ENCODE data around the gene TRIM10.
"Not testable (repeated sequence)": the region's sequence is repeated elsewhere in the genome, so short reads cannot be mapped to it uniquely, and the experiment has no call there.

Gene TRIM10

DNA sequence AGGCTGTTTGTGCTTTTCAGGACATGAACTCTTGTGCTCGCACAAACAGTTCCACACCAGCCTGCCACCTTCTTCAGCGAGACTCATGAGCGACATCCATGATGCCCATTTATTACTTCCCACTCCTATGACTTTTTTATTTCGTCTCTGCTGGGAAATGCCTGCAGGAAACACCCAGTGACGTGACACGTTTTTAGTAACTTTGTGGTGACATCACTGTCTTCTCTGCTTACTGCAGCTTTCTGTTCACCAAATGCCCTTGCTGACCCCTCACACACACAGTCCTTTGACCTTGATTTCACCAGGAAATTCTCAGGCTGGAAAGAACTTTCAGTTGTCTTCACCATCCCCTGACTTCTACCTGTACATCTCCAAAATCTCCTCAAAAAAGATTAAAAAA is 16.2 kb downstream of the TRIM10 start:
- H3K27me3 ChIP-seq (ENCODE audit: control insufficient read depth in 2 of 2, insufficient read depth in 2 of 2, low read length in 2 of 2): no peaks in the 10 kb centered on the region
- no peak overlapping the region for H3K4me3 ChIP-seq (ENCODE audit: low read length in 2 of 2)
- H3K4me1 ChIP-seq (ENCODE audit: control insufficient read depth in 2 of 2, insufficient read depth in 2 of 2, low read length in 2 of 2): peaks cover 7 to 11% of the 10 kb centered on the region in 2 donors
- no peaks in the 10 kb centered on the region for H3K36me3 ChIP-seq (ENCODE audit: control insufficient read depth in 2 of 2, insufficient read depth in 2 of 2, low read length in 2 of 2)
- H3K9ac ChIP-seq (ENCODE audit: low read depth in 1 of 2, low read length in 2 of 2): no peak overlapping the region
- no peak overlapping the region for H3K27ac ChIP-seq (ENCODE audit: low read depth in 2 of 2, low read length in 2 of 2)
- no peaks in the 10 kb centered on the region for H3K9me3 ChIP-seq (ENCODE audit: control insufficient read depth in 2 of 2, low read length in 2 of 2)

DNA sequence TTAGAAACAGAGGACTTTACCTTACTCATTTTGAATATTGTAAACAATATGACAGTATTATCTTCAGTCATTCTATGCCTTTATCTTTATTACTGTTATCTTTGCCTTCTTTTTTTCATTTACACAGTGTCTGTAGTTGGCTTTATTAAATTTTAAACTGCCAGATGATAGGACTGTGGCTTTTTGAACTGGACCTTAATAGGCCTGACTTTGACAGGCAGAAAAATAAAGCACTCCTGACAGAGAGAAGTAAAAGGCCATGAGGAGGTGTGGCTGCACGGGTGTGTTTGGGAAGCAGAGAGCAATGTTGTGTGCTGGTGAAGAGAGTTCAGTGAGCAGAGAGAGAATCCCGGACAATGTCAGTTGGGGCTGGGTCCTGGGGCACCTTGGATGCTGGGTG is 17.2 kb downstream of the TRIM10 start:
- Histone ChIP-seq H3K4me3 (ENCODE audit: low read length in 2 of 2) (peak overlapping the region in 1 of 2 donors; percentile 34), H3K4me1 (ENCODE audit: control insufficient read depth in 2 of 2, insufficient read depth in 2 of 2, low read length in 2 of 2) (peaks cover 7 to 11% of the 10 kb centered on the region in 2 donors), H3K9me3 (ENCODE audit: control insufficient read depth in 2 of 2, low read length in 2 of 2) (no peaks in the 10 kb centered on the region), H3K9ac (ENCODE audit: low read depth in 1 of 2, low read length in 2 of 2) (no peak overlapping the region), H3K27me3 (ENCODE audit: control insufficient read depth in 2 of 2, insufficient read depth in 2 of 2, low read length in 2 of 2) (no peaks in the 10 kb centered on the region), H3K36me3 (ENCODE audit: control insufficient read depth in 2 of 2, insufficient read depth in 2 of 2, low read length in 2 of 2) (no peaks in the 10 kb centered on the region), H3K27ac (ENCODE audit: low read depth in 2 of 2, low read length in 2 of 2) (peak overlapping the region; percentile 12 to 47)

GRCh38 chr6:30142665-30143064 is 18.3 kb downstream of the TRIM10 start:
- Histone ChIP-seq H3K9ac (ENCODE audit: low read depth in 1 of 2, low read length in 2 of 2) (no peak overlapping the region), H3K4me3 (ENCODE audit: low read length in 2 of 2) (no peak overlapping the region), H3K9me3 (ENCODE audit: control insufficient read depth in 2 of 2, low read length in 2 of 2) (no peaks in the 10 kb centered on the region), H3K27me3 (ENCODE audit: control insufficient read depth in 2 of 2, insufficient read depth in 2 of 2, low read length in 2 of 2) (no peaks in the 10 kb centered on the region), H3K27ac (ENCODE audit: low read depth in 2 of 2, low read length in 2 of 2) (no peak overlapping the region), H3K36me3 (ENCODE audit: control insufficient read depth in 2 of 2, insufficient read depth in 2 of 2, low read length in 2 of 2) (no peaks in the 10 kb centered on the region), H3K4me1 (ENCODE audit: control insufficient read depth in 2 of 2, insufficient read depth in 2 of 2, low read length in 2 of 2) (peaks cover 7 to 11% of the 10 kb centered on the region in 2 donors)

DNA sequence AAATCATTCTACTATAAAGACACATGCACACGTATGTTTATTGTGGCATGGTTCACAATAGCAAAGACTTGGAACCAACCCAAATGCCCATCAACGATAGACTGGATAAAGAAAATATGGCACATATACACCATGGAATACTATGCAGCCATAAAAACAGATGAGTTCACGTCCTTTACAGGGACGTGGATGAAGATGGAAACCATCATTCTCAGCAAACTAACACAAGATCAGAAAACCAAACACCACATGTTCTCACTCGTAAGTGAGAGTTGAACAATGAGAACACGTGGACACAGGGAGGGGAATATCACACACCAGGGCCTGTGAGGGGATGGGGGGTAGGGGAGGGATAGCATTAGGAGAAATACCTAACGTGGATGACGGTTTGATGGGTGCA is 20.8 kb downstream of the TRIM10 start:
- not testable (repeated sequence) for H3K9ac ChIP-seq (ENCODE audit: low read depth in 1 of 2, low read length in 2 of 2); H3K9me3 ChIP-seq (ENCODE audit: control insufficient read depth in 2 of 2, low read length in 2 of 2); H3K4me3 ChIP-seq (ENCODE audit: low read length in 2 of 2); H3K27ac ChIP-seq (ENCODE audit: low read depth in 2 of 2, low read length in 2 of 2); H3K36me3 ChIP-seq (ENCODE audit: control insufficient read depth in 2 of 2, insufficient read depth in 2 of 2, low read length in 2 of 2); H3K27me3 ChIP-seq (ENCODE audit: control insufficient read depth in 2 of 2, insufficient read depth in 2 of 2, low read length in 2 of 2)
- peaks cover 21 to 25% of the 10 kb centered on the region in 2 donors for H3K4me1 ChIP-seq (ENCODE audit: control insufficient read depth in 2 of 2, insufficient read depth in 2 of 2, low read length in 2 of 2)

- no peaks in the 10 kb centered on the region for H3K9me3 ChIP-seq (ENCODE audit: control insufficient read depth in 2 of 2, low read length in 2 of 2)
- H3K4me3 ChIP-seq (ENCODE audit: low read length in 2 of 2): peak overlapping the region in 1 of 2 donors; percentile 13
- H3K36me3 ChIP-seq (ENCODE audit: control insufficient read depth in 2 of 2, insufficient read depth in 2 of 2, low read length in 2 of 2): no peaks in the 10 kb centered on the region
- peak overlapping the region; percentile 54 to 63 for H3K27ac ChIP-seq (ENCODE audit: low read depth in 2 of 2, low read length in 2 of 2)
- H3K9ac ChIP-seq (ENCODE audit: low read depth in 1 of 2, low read length in 2 of 2): no peak overlapping the region
- peaks cover 0 to 5% of the 10 kb centered on the region in 2 donors for H3K27me3 ChIP-seq (ENCODE audit: control insufficient read depth in 2 of 2, insufficient read depth in 2 of 2, low read length in 2 of 2)
- peaks cover 14% of the 10 kb centered on the region in 2 donors for H3K4me1 ChIP-seq (ENCODE audit: control insufficient read depth in 2 of 2, insufficient read depth in 2 of 2, low read length in 2 of 2)
Observed at GRCh38 chr6:30136570-30137286, 24.3 kb downstream of the TRIM10 start.

GRCh38 chr6:30135757-30136156 is 25.3 kb downstream of the TRIM10 start, which contains the start of gene TRIM40:
Gene TRIM40, plus strand, starts transcription at chr6:30136140. Its CDS starts 897 bp downstream, at chr6:30137037.
- Histone ChIP-seq H3K4me1 (ENCODE audit: control insufficient read depth in 2 of 2, insufficient read depth in 2 of 2, low read length in 2 of 2) (peaks cover 16% of the 10 kb centered on the region in 2 donors), H3K4me3 (ENCODE audit: low read length in 2 of 2) (peak within 1 kb of the TSS; percentile 13 to 23), H3K9me3 (ENCODE audit: control insufficient read depth in 2 of 2, low read length in 2 of 2) (no peaks in the 10 kb centered on the region), H3K27ac (ENCODE audit: low read depth in 2 of 2, low read length in 2 of 2) (peak within 1 kb of the TSS; percentile 54 to 63), H3K9ac (ENCODE audit: low read depth in 1 of 2, low read length in 2 of 2) (peak within 1 kb of the TSS in 1 of 2 donors; percentile 59), H3K27me3 (ENCODE audit: control insufficient read depth in 2 of 2, insufficient read depth in 2 of 2, low read length in 2 of 2) (peaks cover 0 to 5% of the 10 kb centered on the region in 2 donors), H3K36me3 (ENCODE audit: control insufficient read depth in 2 of 2, insufficient read depth in 2 of 2, low read length in 2 of 2) (no peaks in the 10 kb centered on the region)

- Histone ChIP-seq H3K4me1 (ENCODE audit: control insufficient read depth in 2 of 2, insufficient read depth in 2 of 2, low read length in 2 of 2) (peaks cover 20 to 22% of the 10 kb centered on the region in 2 donors), H3K9me3 (ENCODE audit: control insufficient read depth in 2 of 2, low read length in 2 of 2) (no peaks in the 10 kb centered on the region), H3K9ac (ENCODE audit: low read depth in 1 of 2, low read length in 2 of 2) (no peak overlapping the region), H3K4me3 (ENCODE audit: low read length in 2 of 2) (no peak overlapping the region), H3K27ac (ENCODE audit: low read depth in 2 of 2, low read length in 2 of 2) (peak overlapping the region in 1 of 2 donors; percentile 63), H3K36me3 (ENCODE audit: control insufficient read depth in 2 of 2, insufficient read depth in 2 of 2, low read length in 2 of 2) (no peaks in the 10 kb centered on the region), H3K27me3 (ENCODE audit: control insufficient read depth in 2 of 2, insufficient read depth in 2 of 2, low read length in 2 of 2) (peaks cover 0 to 5% of the 10 kb centered on the region in 2 donors)
Observed at GRCh38 chr6:30135147-30135546, 25.9 kb downstream of the TRIM10 start.

DNA sequence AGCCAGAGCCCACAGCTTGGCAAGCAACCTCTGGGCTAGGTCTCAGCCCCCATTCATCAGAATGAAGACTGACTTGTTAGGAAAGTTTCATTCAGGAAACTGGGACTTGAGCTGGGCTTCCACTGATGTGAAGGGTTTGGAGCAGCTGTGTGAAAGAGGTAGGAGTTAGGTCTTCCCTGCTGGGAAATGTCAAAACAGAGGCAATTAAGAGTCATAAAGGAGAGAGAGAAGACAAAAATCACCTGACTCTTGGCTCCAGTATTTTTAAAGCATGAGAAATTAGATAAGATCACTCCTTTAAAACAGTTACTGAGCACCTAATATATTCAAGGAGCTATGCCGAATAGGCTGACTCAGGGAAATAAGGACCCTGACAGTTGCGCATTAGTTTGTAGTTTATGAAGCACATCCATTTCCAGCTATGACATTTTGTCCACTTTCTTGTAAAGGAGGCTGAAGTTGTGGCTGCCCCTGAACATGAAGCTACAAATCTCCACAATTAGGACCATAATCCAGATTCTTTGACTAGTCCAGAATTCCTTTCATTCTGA is 29.0 kb downstream of the TRIM10 start:
- H3K36me3 ChIP-seq (ENCODE audit: control insufficient read depth in 2 of 2, insufficient read depth in 2 of 2, low read length in 2 of 2): no peaks in the 10 kb centered on the region
- peaks cover 0 to 11% of the 10 kb centered on the region in 2 donors for H3K27me3 ChIP-seq (ENCODE audit: control insufficient read depth in 2 of 2, insufficient read depth in 2 of 2, low read length in 2 of 2)
- H3K4me3 ChIP-seq (ENCODE audit: low read length in 2 of 2): no peak overlapping the region
- H3K9me3 ChIP-seq (ENCODE audit: control insufficient read depth in 2 of 2, low read length in 2 of 2): no peaks in the 10 kb centered on the region
- H3K27ac ChIP-seq (ENCODE audit: low read depth in 2 of 2, low read length in 2 of 2): no peak overlapping the region
- peaks cover 24 to 30% of the 10 kb centered on the region in 2 donors for H3K4me1 ChIP-seq (ENCODE audit: control insufficient read depth in 2 of 2, insufficient read depth in 2 of 2, low read length in 2 of 2)
- H3K9ac ChIP-seq (ENCODE audit: low read depth in 1 of 2, low read length in 2 of 2): no peak overlapping the region

- H3K4me3 ChIP-seq (ENCODE audit: low read length in 2 of 2): peak overlapping the region; percentile 24 to 46
- H3K9ac ChIP-seq (ENCODE audit: low read depth in 1 of 2, low read length in 2 of 2): peak overlapping the region; percentile 30 to 58
- H3K9me3 ChIP-seq (ENCODE audit: control insufficient read depth in 2 of 2, low read length in 2 of 2): no peaks in the 10 kb centered on the region
- H3K36me3 ChIP-seq (ENCODE audit: control insufficient read depth in 2 of 2, insufficient read depth in 2 of 2, low read length in 2 of 2): no peaks in the 10 kb centered on the region
- peaks cover 19 to 23% of the 10 kb centered on the region in 2 donors for H3K4me1 ChIP-seq (ENCODE audit: control insufficient read depth in 2 of 2, insufficient read depth in 2 of 2, low read length in 2 of 2)
- peak overlapping the region; percentile 62 to 79 for H3K27ac ChIP-seq (ENCODE audit: low read depth in 2 of 2, low read length in 2 of 2)
- peaks cover 0 to 11% of the 10 kb centered on the region in 2 donors for H3K27me3 ChIP-seq (ENCODE audit: control insufficient read depth in 2 of 2, insufficient read depth in 2 of 2, low read length in 2 of 2)
Observed at GRCh38 chr6:30130887-30131862, 29.8 kb downstream of the TRIM10 start.

All from mucosa of rectum (tissue), 2 donors.